ENCODE data around the gene GNL1.
"Not testable (repeated sequence)": the region's sequence is repeated elsewhere in the genome, so short reads cannot be mapped to it uniquely, and the experiment has no call there.

- TF ChIP-seq CTCF (IDR thresholded peaks at IDR 0.05; ENCODE audit: low read depth, low read length); MAX (IDR thresholded peaks at IDR 0.05; ENCODE audit: low read depth, low read length); POLR2A (IDR thresholded peaks at IDR 0.05; ENCODE audit: extremely low read depth, insufficient read length): not testable (repeated sequence)
These were observed 37.7 kb downstream of the GNL1 start for GRCh38 chr6:30518505-30519145.
